ENCODE data around the gene RBM14. TPM values are rescaled to one million over a fixed set of nuclear protein-coding genes. Genes with fewer than 3 reads are reported as not detected.
"Not testable (repeated sequence)": the region's sequence is repeated elsewhere in the genome, so short reads cannot be mapped to it uniquely, and the experiment has no call there.

The RBM14 gene
- total RNA-seq, 1 donor from 2014 or later: 53.3 TPM

- no peak for DNase-seq (ENCODE audit: extremely low read depth, low read depth, low spot score)
Observed at GRCh38 chr11:66595245-66595904, 21.1 kb upstream of the RBM14 start.

- DNase-seq (ENCODE audit: extremely low read depth, low read depth, low spot score): no peak
Observed at GRCh38 chr11:66598993-66599392, 17.4 kb upstream of the RBM14 start.

- DNase-seq (ENCODE audit: extremely low read depth, low read depth, low spot score): no peak
Observed at GRCh38 chr11:66600219-66600618, 16.2 kb upstream of the RBM14 start.

- DNase-seq (ENCODE audit: extremely low read depth, low read depth, low spot score): no peak
Observed at GRCh38 chr11:66600631-66601233, 15.7 kb upstream of the RBM14 start.

GRCh38 chr11:66603072-66603471 is 13.4 kb upstream of the RBM14 start:
- no peak for DNase-seq (ENCODE audit: extremely low read depth, low read depth, low spot score)

- no peak for DNase-seq (ENCODE audit: extremely low read depth, low read depth, low spot score)
Observed at GRCh38 chr11:66604155-66604554, 12.3 kb upstream of the RBM14 start.

- DNase-seq (ENCODE audit: extremely low read depth, low read depth, low spot score): not testable (repeated sequence)
Observed at GRCh38 chr11:66606608-66607007, 9.8 kb upstream of the RBM14 start.

GRCh38 chr11:66607126-66607834 is 9.2 kb upstream of the RBM14 start:
- no peak for DNase-seq (ENCODE audit: extremely low read depth, low read depth, low spot score)

GRCh38 chr11:66609721-66610617 is 6.5 kb upstream of the RBM14 start:
- DNase-seq (ENCODE audit: extremely low read depth, low read depth, low spot score): no peak

GRCh38 chr11:66612458-66612857 is 4.0 kb upstream of the RBM14 start:
- DNase-seq (ENCODE audit: extremely low read depth, low read depth, low spot score): no peak

- no peak for DNase-seq (ENCODE audit: extremely low read depth, low read depth, low spot score)
Observed at GRCh38 chr11:66614073-66614472, 2.4 kb upstream of the RBM14 start.

GRCh38 chr11:66617155-66617834 is 865 bp downstream of the RBM14 start:
- DNase-seq (ENCODE audit: extremely low read depth, low read depth, low spot score): no peak

- no peak for DNase-seq (ENCODE audit: extremely low read depth, low read depth, low spot score)
Observed at GRCh38 chr11:66619080-66619554, 2.7 kb downstream of the RBM14 start.

GRCh38 chr11:66624450-66624849 is 8.0 kb downstream of the RBM14 start:
- DNase-seq (ENCODE audit: extremely low read depth, low read depth, low spot score): no peak

GRCh38 chr11:66625041-66625751 is 8.8 kb downstream of the RBM14 start:
- no peak for DNase-seq (ENCODE audit: extremely low read depth, low read depth, low spot score)

GRCh38 chr11:66625752-66626149 is 9.3 kb downstream of the RBM14 start:
- no peak for DNase-seq (ENCODE audit: extremely low read depth, low read depth, low spot score)

- no peak for DNase-seq (ENCODE audit: extremely low read depth, low read depth, low spot score)
Observed at GRCh38 chr11:66626382-66626781, 10.0 kb downstream of the RBM14 start.

- DNase-seq (ENCODE audit: extremely low read depth, low read depth, low spot score): no peak
Observed at GRCh38 chr11:66626926-66627325, 10.5 kb downstream of the RBM14 start.

- DNase-seq (ENCODE audit: extremely low read depth, low read depth, low spot score): no peak
Observed at GRCh38 chr11:66628061-66628603, 11.7 kb downstream of the RBM14 start.
